ENCODE measurements around the gene ZFAND3. TPM values are rescaled to one million over a fixed set of nuclear protein-coding genes. Genes with fewer than 3 reads are reported as not detected.

Gene ZFAND3
- total RNA-seq, 2 experiments from 2014 or later = 8.3 to 33.8 TPM

DNA sequence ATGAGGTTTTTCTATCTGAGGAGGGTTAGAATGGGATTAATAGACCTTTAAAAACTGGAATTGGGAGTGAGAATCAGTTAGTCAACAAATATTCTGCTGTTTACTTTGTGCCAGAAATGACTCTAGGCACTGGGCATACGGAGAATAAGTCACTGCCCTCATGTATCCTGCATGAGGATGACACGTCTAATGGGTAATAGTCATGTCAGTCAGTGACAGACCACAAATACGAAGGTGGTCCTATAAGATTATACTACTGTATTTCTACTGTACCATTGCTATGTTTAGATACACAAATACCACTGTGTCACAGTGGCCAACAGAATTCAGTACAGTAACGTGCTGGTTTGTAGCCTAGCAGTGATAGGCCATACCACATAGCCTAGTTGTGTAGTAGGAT lies 30.7 kb downstream of the ZFAND3 start:
- H3K4me2 ChIP-seq (ENCODE audit: low read length) = no peak overlapping the region

DNA sequence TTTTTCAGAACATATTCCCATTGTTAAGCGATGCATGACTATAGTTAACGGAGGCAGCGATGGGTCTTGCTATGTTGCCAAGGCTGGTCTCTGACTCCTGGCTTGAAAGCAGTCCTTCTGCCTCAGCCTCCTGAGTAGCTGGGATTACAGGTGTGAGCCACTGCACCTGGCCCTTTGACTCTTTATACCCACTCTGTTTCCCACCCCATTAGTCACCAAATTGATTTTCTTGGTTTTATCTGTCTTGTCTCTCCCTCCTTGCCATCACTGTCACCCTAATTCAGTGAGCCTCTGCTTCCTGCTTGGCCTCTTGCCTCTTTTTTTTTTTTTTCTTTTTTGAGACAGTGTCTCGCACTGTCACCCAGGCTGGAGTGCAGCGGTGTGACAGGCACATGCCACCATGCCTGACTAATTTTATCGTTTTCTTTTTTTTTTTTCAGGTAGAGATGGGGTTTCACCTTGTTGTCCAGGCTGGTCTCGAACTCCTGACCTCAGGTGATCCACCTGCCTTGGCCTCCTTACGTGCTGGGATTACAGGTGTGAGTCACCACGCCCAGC lies 31.3 kb downstream of the ZFAND3 start:
- H3K4me1 ChIP-seq (ENCODE audit: insufficient read depth, low read length, poor library complexity, severe bottlenecking) = no peaks in the 10 kb centered on the region
- H3K4me2 ChIP-seq (ENCODE audit: low read length) = no peak overlapping the region
- BruUV-seq (replicated peaks) = no TSS peak
- H3K9me3 ChIP-seq (ENCODE audit: low read length) = no peaks in the 10 kb centered on the region
- no peaks in the 10 kb centered on the region for H3K36me3 ChIP-seq (ENCODE audit: insufficient read depth, low read length)
- no peak overlapping the region for H3K4me3 ChIP-seq (ENCODE audit: low read depth, low read length, poor library complexity, severe bottlenecking)
- TF ChIP-seq, protein P1, sequence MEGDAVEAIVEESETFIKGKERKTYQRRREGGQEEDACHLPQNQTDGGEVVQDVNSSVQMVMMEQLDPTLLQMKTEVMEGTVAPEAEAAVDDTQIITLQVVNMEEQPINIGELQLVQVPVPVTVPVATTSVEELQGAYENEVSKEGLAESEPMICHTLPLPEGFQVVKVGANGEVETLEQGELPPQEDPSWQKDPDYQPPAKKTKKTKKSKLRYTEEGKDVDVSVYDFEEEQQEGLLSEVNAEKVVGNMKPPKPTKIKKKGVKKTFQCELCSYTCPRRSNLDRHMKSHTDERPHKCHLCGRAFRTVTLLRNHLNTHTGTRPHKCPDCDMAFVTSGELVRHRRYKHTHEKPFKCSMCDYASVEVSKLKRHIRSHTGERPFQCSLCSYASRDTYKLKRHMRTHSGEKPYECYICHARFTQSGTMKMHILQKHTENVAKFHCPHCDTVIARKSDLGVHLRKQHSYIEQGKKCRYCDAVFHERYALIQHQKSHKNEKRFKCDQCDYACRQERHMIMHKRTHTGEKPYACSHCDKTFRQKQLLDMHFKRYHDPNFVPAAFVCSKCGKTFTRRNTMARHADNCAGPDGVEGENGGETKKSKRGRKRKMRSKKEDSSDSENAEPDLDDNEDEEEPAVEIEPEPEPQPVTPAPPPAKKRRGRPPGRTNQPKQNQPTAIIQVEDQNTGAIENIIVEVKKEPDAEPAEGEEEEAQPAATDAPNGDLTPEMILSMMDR (conservative IDR thresholded peaks at IDR 0.05; ENCODE audit: low read length) = no peak
- no peak for TF ChIP-seq EZH2phosphoT487 (IDR thresholded peaks at IDR 0.05; ENCODE audit: borderline replicate concordance, low read depth, low read length)
- CTCF ChIA-PET (ENCODE audit: unreplicated experiment) = no interaction called here
- no peak for DNase-seq (ENCODE audit: low spot score)
- H3K9me2 ChIP-seq (ENCODE audit: insufficient read depth, low read length) = no peaks in the 10 kb centered on the region
- intact Hi-C loops (cut with micrococcal nuclease; ENCODE audit: unreplicated experiment) = no loop called here
- H4K20me1 ChIP-seq (ENCODE audit: insufficient read depth, low read length) = peaks cover 13% of the 10 kb centered on the region; the same call in 1 of the 2 replicates
- H2AFZ ChIP-seq (ENCODE audit: low read length) = no peak overlapping the region
- POLR2A ChIA-PET = interaction anchor here (0.6 kb wide), 1 partner anchor 9 kb away, joined by 3 read pairs; no protein-coding TSS in a partner anchor
- H3K79me2 ChIP-seq (ENCODE audit: insufficient read depth, low read depth, low read length) = 0 out of 2 replicates have a peak, but pooled peaks cover 6% of the 10 kb centered on the region
- no peak overlapping the region for H3K27ac ChIP-seq (ENCODE audit: low read depth, low read length, poor library complexity, severe bottlenecking)

More for the DNA sequence above, 30.7 kb downstream of the ZFAND3 start:
- POLR2A ChIA-PET = interaction anchor here (0.6 kb wide), 1 partner anchor 9 kb away, joined by 3 read pairs; no protein-coding TSS in a partner anchor
- no peaks in the 10 kb centered on the region for H3K36me3 ChIP-seq (ENCODE audit: insufficient read depth, low read length)
- H3K27ac ChIP-seq (ENCODE audit: low read depth, low read length, poor library complexity, severe bottlenecking) = no peak overlapping the region
- no peaks in the 10 kb centered on the region for H3K9me3 ChIP-seq (ENCODE audit: low read length)
- H3K4me3 ChIP-seq (ENCODE audit: low read depth, low read length, poor library complexity, severe bottlenecking) = no peak overlapping the region
- H4K20me1 ChIP-seq (ENCODE audit: insufficient read depth, low read length) = peaks cover 14% of the 10 kb centered on the region; the same call in 1 of the 2 replicates
- no peaks in the 10 kb centered on the region for H3K9me2 ChIP-seq (ENCODE audit: insufficient read depth, low read length)
- no peak overlapping the region for H2AFZ ChIP-seq (ENCODE audit: low read length)
- intact Hi-C loops (cut with micrococcal nuclease; ENCODE audit: unreplicated experiment) = no loop called here
- H3K79me2 ChIP-seq (ENCODE audit: insufficient read depth, low read depth, low read length) = 0 out of 2 replicates have a peak, but pooled peaks cover 6% of the 10 kb centered on the region
- BruUV-seq (replicated peaks) = no TSS peak
- DNase-seq (ENCODE audit: low spot score) = no peak
- CTCF ChIA-PET (ENCODE audit: unreplicated experiment) = no interaction called here
- TF ChIP-seq, protein P1 (conservative IDR thresholded peaks at IDR 0.05; ENCODE audit: low read length) = no peak
- no peak for TF ChIP-seq EZH2phosphoT487 (IDR thresholded peaks at IDR 0.05; ENCODE audit: borderline replicate concordance, low read depth, low read length)
- H3K4me1 ChIP-seq (ENCODE audit: insufficient read depth, low read length, poor library complexity, severe bottlenecking) = no peaks in the 10 kb centered on the region

DNA sequence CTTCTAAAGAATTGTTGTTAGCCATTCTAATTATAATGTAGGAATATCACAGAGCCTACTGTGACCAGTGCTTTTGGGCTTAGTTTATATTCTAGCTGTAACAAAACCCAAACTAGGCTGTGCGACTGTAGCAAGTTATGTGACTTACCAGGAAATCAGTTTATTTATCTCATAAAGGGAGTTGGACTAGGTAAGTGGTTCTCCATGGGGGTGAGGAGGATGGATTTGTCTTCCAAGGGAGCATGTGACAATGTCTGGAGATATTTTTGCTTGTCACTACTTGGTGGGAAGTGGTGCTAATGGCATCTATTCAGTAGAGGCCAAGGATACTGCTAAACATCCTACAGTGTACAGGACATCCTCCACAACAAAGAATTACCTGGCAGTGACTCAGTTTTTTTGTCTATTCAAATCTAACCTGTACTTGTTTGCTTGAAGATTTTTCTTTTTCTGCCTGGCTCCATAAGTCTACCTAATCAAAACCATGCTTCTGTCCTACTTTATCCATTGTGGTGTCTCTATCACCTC lies 32.5 kb downstream of the ZFAND3 start:
- Histone ChIP-seq H3K4me3 (ENCODE audit: low read depth, low read length, poor library complexity, severe bottlenecking) (no peak overlapping the region), H3K4me2 (ENCODE audit: low read length) (no peak overlapping the region), H2AFZ (ENCODE audit: low read length) (no peak overlapping the region), H3K27ac (ENCODE audit: low read depth, low read length, poor library complexity, severe bottlenecking) (no peak overlapping the region), H3K36me3 (ENCODE audit: insufficient read depth, low read length) (no peaks in the 10 kb centered on the region), H3K9me2 (ENCODE audit: insufficient read depth, low read length) (no peaks in the 10 kb centered on the region), H3K79me2 (ENCODE audit: insufficient read depth, low read depth, low read length) (0 out of 2 replicates have a peak, but pooled peaks cover 6% of the 10 kb centered on the region), H4K20me1 (ENCODE audit: insufficient read depth, low read length) (peaks cover 9% of the 10 kb centered on the region; the same call in 1 of the 2 replicates), H3K4me1 (ENCODE audit: insufficient read depth, low read length, poor library complexity, severe bottlenecking) (no peaks in the 10 kb centered on the region), H3K9me3 (ENCODE audit: low read length) (no peaks in the 10 kb centered on the region)
- ChIA-PET POLR2A (no interaction called here), CTCF (ENCODE audit: unreplicated experiment) (no interaction called here)
- BruUV-seq (replicated peaks) = no TSS peak
- DNase-seq (ENCODE audit: low spot score) = no peak
- no peak for TF ChIP-seq EZH2phosphoT487 (IDR thresholded peaks at IDR 0.05; ENCODE audit: borderline replicate concordance, low read depth, low read length)
- TF ChIP-seq, protein P1 (conservative IDR thresholded peaks at IDR 0.05; ENCODE audit: low read length) = no peak
- intact Hi-C loops (cut with micrococcal nuclease; ENCODE audit: unreplicated experiment) = no loop called here

All from OCI-LY7 (cell line).